Effector memory CD8-positive, alpha-beta T cell (primary cell): Measurements from ENCODE around the gene ZMIZ2.

ENCODE experiments used
- ATAC-seq: fragments of 150-1000 bp; cut with Tn5 transposase; replicated peaks from 2 replicates; pipeline ENCODE4 v1.10.0; 2021; ENCODE audit warnings: mild to moderate bottlenecking, moderate library complexity
- DNase-seq, 3 experiments: peaks; one replicate each; pipeline ENCODE4 v3.0.0; 2021
- H3K27ac Mint-ChIP-seq, 2 donors: one replicate each; pipeline ENCODE4 v1.8.0; 2022; ENCODE audit warnings: mild to moderate bottlenecking in 2 of 2, mixed read lengths in 2 of 2, moderate library complexity in 2 of 2
- H3K27me3 Mint-ChIP-seq, 2 donors: one replicate each; pipeline ENCODE4 v1.8.0; 2022; ENCODE audit warnings: mixed read lengths in 2 of 2
- H3K36me3 Mint-ChIP-seq: one replicate; pipeline ENCODE4 v1.8.0; 2022; ENCODE audit warnings: mild to moderate bottlenecking, moderate library complexity, mixed read lengths; ENCODE audit not compliant: insufficient read depth
- H3K4me1 Mint-ChIP-seq, 2 donors: one replicate each; pipeline ENCODE4 v1.8.0; 2022; ENCODE audit warnings: low read depth in 2 of 2, mixed read lengths in 2 of 2
- H3K4me3 Mint-ChIP-seq, 2 donors: one replicate each; pipeline ENCODE4 v1.8.0; 2022; ENCODE audit warnings: mild to moderate bottlenecking in 2 of 2, mixed read lengths in 2 of 2, moderate library complexity in 2 of 2
- H3K9me3 Mint-ChIP-seq, 2 donors: one replicate each; pipeline ENCODE4 v1.8.0; 2022; ENCODE audit warnings: mixed read lengths in 2 of 2

Gene ZMIZ2

GRCh38 chr7:44755698-44756627 is 7.3 kb downstream of the ZMIZ2 start:
- no peak overlapping the region for H3K4me3 Mint-ChIP-seq
- no peaks in the 10 kb centered on the region for H3K27me3 Mint-ChIP-seq
- H3K27ac Mint-ChIP-seq = peak overlapping the region in 1 of 2 donors; percentile 81
- H3K36me3 Mint-ChIP-seq = peaks cover 30% of the 10 kb centered on the region
- no peaks in the 10 kb centered on the region for H3K9me3 Mint-ChIP-seq
- H3K4me1 Mint-ChIP-seq = peaks cover 23 to 25% of the 10 kb centered on the region in 2 donors
- ATAC-seq = no peak
- no peak for DNase-seq

GRCh38 chr7:44756904-44757303 is 8.3 kb downstream of the ZMIZ2 start:
- Mint-ChIP-seq H3K27me3 (no peaks in the 10 kb centered on the region), H3K27ac (no peak overlapping the region), H3K9me3 (no peaks in the 10 kb centered on the region), H3K36me3 (peaks cover 26% of the 10 kb centered on the region), H3K4me1 (peaks cover 18 to 21% of the 10 kb centered on the region in 2 donors), H3K4me3 (no peak overlapping the region)
- DNase-seq (no peak), ATAC-seq (no peak)

- Mint-ChIP-seq H3K27me3 (no peaks in the 10 kb centered on the region), H3K27ac (no peak overlapping the region), H3K9me3 (no peaks in the 10 kb centered on the region), H3K4me1 (peaks cover 16 to 19% of the 10 kb centered on the region in 2 donors), H3K36me3 (peaks cover 26% of the 10 kb centered on the region), H3K4me3 (no peak overlapping the region)
- DNase-seq = no peak
- ATAC-seq = no peak
Measured at GRCh38 chr7:44757311-44757710, 8.7 kb downstream of the ZMIZ2 start.

GRCh38 chr7:44757739-44758138 is 9.1 kb downstream of the ZMIZ2 start:
- H3K36me3 Mint-ChIP-seq = peaks cover 29% of the 10 kb centered on the region
- peaks cover 13 to 15% of the 10 kb centered on the region in 2 donors for H3K4me1 Mint-ChIP-seq
- no peak for ATAC-seq
- no peaks in the 10 kb centered on the region for H3K27me3 Mint-ChIP-seq
- no peak for DNase-seq
- H3K27ac Mint-ChIP-seq = no peak overlapping the region
- no peaks in the 10 kb centered on the region for H3K9me3 Mint-ChIP-seq
- no peak overlapping the region for H3K4me3 Mint-ChIP-seq

- H3K4me1 Mint-ChIP-seq = peaks cover 9 to 12% of the 10 kb centered on the region in 2 donors
- no peak for ATAC-seq
- H3K36me3 Mint-ChIP-seq = peaks cover 28% of the 10 kb centered on the region
- no peak for DNase-seq
- no peaks in the 10 kb centered on the region for H3K9me3 Mint-ChIP-seq
- H3K27me3 Mint-ChIP-seq = no peaks in the 10 kb centered on the region
- no peak overlapping the region for H3K27ac Mint-ChIP-seq
- H3K4me3 Mint-ChIP-seq = no peak overlapping the region
Measured at GRCh38 chr7:44759246-44759645, 10.6 kb downstream of the ZMIZ2 start.

- DNase-seq (no peak), ATAC-seq (no peak)
- Mint-ChIP-seq H3K4me1 (peaks cover 2 to 6% of the 10 kb centered on the region in 2 donors), H3K9me3 (no peaks in the 10 kb centered on the region), H3K27me3 (no peaks in the 10 kb centered on the region), H3K27ac (no peak overlapping the region), H3K4me3 (no peak overlapping the region), H3K36me3 (peaks cover 31% of the 10 kb centered on the region)
Measured at GRCh38 chr7:44760034-44760580, 11.5 kb downstream of the ZMIZ2 start.

- Mint-ChIP-seq H3K4me3 (no peak overlapping the region), H3K36me3 (peaks cover 31% of the 10 kb centered on the region), H3K27me3 (no peaks in the 10 kb centered on the region), H3K4me1 (no peaks in the 10 kb centered on the region), H3K27ac (peak overlapping the region in 1 of 2 donors; percentile 60), H3K9me3 (no peaks in the 10 kb centered on the region)
- DNase-seq (no peak), ATAC-seq (no peak)
Measured at GRCh38 chr7:44761207-44762161, 12.8 kb downstream of the ZMIZ2 start.

- H3K4me1 Mint-ChIP-seq = no peaks in the 10 kb centered on the region
- no peaks in the 10 kb centered on the region for H3K27me3 Mint-ChIP-seq
- peaks cover 33% of the 10 kb centered on the region for H3K36me3 Mint-ChIP-seq
- no peak overlapping the region for H3K4me3 Mint-ChIP-seq
- DNase-seq (no peak), ATAC-seq (no peak)
- H3K27ac Mint-ChIP-seq = peak overlapping the region; percentile 60 to 73
- no peaks in the 10 kb centered on the region for H3K9me3 Mint-ChIP-seq
Measured at GRCh38 chr7:44762300-44762699, 13.7 kb downstream of the ZMIZ2 start.

- ATAC-seq = no peak
- no peaks in the 10 kb centered on the region for H3K9me3 Mint-ChIP-seq
- no peaks in the 10 kb centered on the region for H3K27me3 Mint-ChIP-seq
- peaks cover 33% of the 10 kb centered on the region for H3K36me3 Mint-ChIP-seq
- H3K4me3 Mint-ChIP-seq = no peak overlapping the region
- peaks cover 5% of the 10 kb centered on the region in 2 donors for H3K4me1 Mint-ChIP-seq
- peak overlapping the region in 1 of 2 donors; percentile 73 for H3K27ac Mint-ChIP-seq
- no peak for DNase-seq
Measured at GRCh38 chr7:44762726-44763522, 14.3 kb downstream of the ZMIZ2 start.

GRCh38 chr7:44764081-44764480 is 15.4 kb downstream of the ZMIZ2 start:
- Mint-ChIP-seq H3K9me3 (no peaks in the 10 kb centered on the region), H3K4me1 (peaks cover 16 to 17% of the 10 kb centered on the region in 2 donors), H3K36me3 (peaks cover 28% of the 10 kb centered on the region), H3K4me3 (no peak overlapping the region), H3K27ac (no peak overlapping the region), H3K27me3 (no peaks in the 10 kb centered on the region)
- ATAC-seq (no peak), DNase-seq (no peak)

- no peaks in the 10 kb centered on the region for H3K27me3 Mint-ChIP-seq
- H3K36me3 Mint-ChIP-seq = peaks cover 25% of the 10 kb centered on the region
- no peak for ATAC-seq
- H3K9me3 Mint-ChIP-seq = no peaks in the 10 kb centered on the region
- no peak for DNase-seq
- no peak overlapping the region for H3K27ac Mint-ChIP-seq
- H3K4me1 Mint-ChIP-seq = peaks cover 25% of the 10 kb centered on the region in 2 donors
- no peak overlapping the region for H3K4me3 Mint-ChIP-seq
Measured at GRCh38 chr7:44764665-44765578, 16.3 kb downstream of the ZMIZ2 start.
